PC-9 (cell line): ENCODE data around the gene ASB10.

ENCODE experiments used
- CTCF ChIP-seq: fragments of 200-600 bp; sonication (generic); conservative IDR thresholded peaks from 2 replicates; pipeline ENCODE4 v1.6.1; 2017; ENCODE audit warnings: mixed run types, antibody characterized with exemption, mild to moderate bottlenecking, moderate library complexity
- EZH2 ChIP-seq: fragments of 200-600 bp; sonication (generic); IDR thresholded peaks from 2 replicates; pipeline ENCODE4 v1.8.0; 2017; ENCODE audit warnings: antibody characterized with exemption, low read depth

- TF ChIP-seq CTCF (no peak), EZH2 (no peak)
Observed at GRCh38 chr7:151132461-151133205, 54.4 kb downstream of the ASB10 start.
